Karpas-422 (cell line): ENCODE measurements around the gene ALPL. TPM values are rescaled to one million over a fixed set of nuclear protein-coding genes. Genes with fewer than 3 reads are reported as not detected.

Source experiments
- DNase-seq: peaks from one replicate; pipeline ENCODE4 v3.0.0-alpha.2; 2015
- H2AFZ ChIP-seq: fragments of 200-600 bp; sonication (generic); 2 replicates; pipeline ENCODE4 v1.6.1; 2014; ENCODE audit warnings: antibody characterized with exemption, low read length, mixed read lengths
- H3K27ac ChIP-seq: fragments of 200-600 bp; sonication (generic); 2 replicates; pipeline ENCODE4 v1.5.1; 2014; ENCODE audit warnings: mild to moderate bottlenecking, low read length, moderate library complexity
- H3K27me3 ChIP-seq: fragments of 200-600 bp; sonication (generic); 2 replicates; pipeline ENCODE4 v1.6.1; 2014; ENCODE audit warnings: low read length, mixed read lengths
- H3K36me3 ChIP-seq: fragments of 200-600 bp; sonication (generic); 2 replicates; pipeline ENCODE4 v1.6.1; 2014; ENCODE audit warnings: low read length, mixed read lengths; ENCODE audit not compliant: insufficient read depth
- H3K4me1 ChIP-seq: fragments of 200-600 bp; sonication (generic); 2 replicates; pipeline ENCODE4 v1.6.1; 2014; ENCODE audit warnings: mild to moderate bottlenecking, low read length, mixed read lengths
- H3K4me2 ChIP-seq: fragments of 200-600 bp; sonication (generic); 2 replicates; pipeline ENCODE4 v1.6.1; 2014; ENCODE audit warnings: low read length, low read depth, mild to moderate bottlenecking; ENCODE audit not compliant: poor library complexity, severe bottlenecking
- H3K4me3 ChIP-seq: fragments of 200-600 bp; sonication (generic); 2 replicates; pipeline ENCODE4 v1.5.1; 2014; ENCODE audit warnings: mild to moderate bottlenecking, antibody characterized with exemption, low read length, mixed read lengths
- H3K79me2 ChIP-seq: fragments of 200-600 bp; sonication (generic); 2 replicates; pipeline ENCODE4 v1.6.1; 2014; ENCODE audit warnings: mild to moderate bottlenecking, low read length, mixed read lengths
- H3K9ac ChIP-seq: fragments of 200-600 bp; sonication (generic); 2 replicates; pipeline ENCODE4 v1.6.0; 2014; ENCODE audit warnings: low read length
- H3K9me2 ChIP-seq: fragments of 200-600 bp; sonication (generic), shearing (Covaris generic); replicated peaks from 2 replicates; pipeline ENCODE4 v1.6.0; 2014; ENCODE audit warnings: mild to moderate bottlenecking, low read length, moderate library complexity; ENCODE audit not compliant: insufficient read depth
- H3K9me3 ChIP-seq: fragments of 300-700, 200-600 bp; sonication (generic); 2 replicates; pipeline ENCODE4 v1.6.1; 2014; ENCODE audit warnings: low read length, mixed read lengths
- H4K20me1 ChIP-seq: fragments of 200-600 bp; sonication (generic); 2 replicates; pipeline ENCODE4 v1.6.1; 2014; ENCODE audit warnings: mild to moderate bottlenecking, antibody characterized with exemption, low read length, low read depth; ENCODE audit not compliant: insufficient read depth
- total RNA-seq: library from RNA; depleted of rRNA; stranded (reverse); fragments of >200 nt; shearing (Covaris generic); gene quantifications from 2 replicates; pipeline ENCODE4 v1.2.3, GENCODE V29; 2014; ENCODE audit warnings: low replicate concordance

Gene ALPL
- total RNA-seq, 1 experiment from 2014 or later: not detected

GRCh38 chr1:21569820-21570527, 60.8 kb downstream of the ALPL start:
- Histone ChIP-seq H3K4me2 (no peak overlapping the region), H4K20me1 (no peaks in the 10 kb centered on the region), H3K79me2 (no peaks in the 10 kb centered on the region)

GRCh38 chr1:21570528-21570875, 61.3 kb downstream of the ALPL start:
- DNase-seq: no peak
- H3K27me3 ChIP-seq: no peaks in the 10 kb centered on the region

More at GRCh38 chr1:21569820-21570527, 60.8 kb downstream of the ALPL start:
- Histone ChIP-seq H3K27ac (no peak overlapping the region), H3K9me2 (no peaks in the 10 kb centered on the region), H3K9me3 (no peaks in the 10 kb centered on the region), H3K27me3 (no peaks in the 10 kb centered on the region), H3K36me3 (no peaks in the 10 kb centered on the region), H3K4me3 (no peak overlapping the region), H3K9ac (no peak overlapping the region), H2AFZ (no peak overlapping the region), H3K4me1 (no peaks in the 10 kb centered on the region)
- DNase-seq: no peak

GRCh38 chr1:21570885-21571284, 61.7 kb downstream of the ALPL start:
- Histone ChIP-seq H3K9ac (no peak overlapping the region), H3K36me3 (no peaks in the 10 kb centered on the region), H3K9me3 (no peaks in the 10 kb centered on the region), H3K79me2 (no peaks in the 10 kb centered on the region), H3K27ac (no peak overlapping the region), H2AFZ (no peak overlapping the region), H4K20me1 (no peaks in the 10 kb centered on the region), H3K27me3 (no peaks in the 10 kb centered on the region), H3K4me2 (no peak overlapping the region), H3K9me2 (no peaks in the 10 kb centered on the region), H3K4me3 (no peak overlapping the region), H3K4me1 (no peaks in the 10 kb centered on the region)
- no peak for DNase-seq

More at GRCh38 chr1:21570528-21570875, 61.3 kb downstream of the ALPL start:
- no peak overlapping the region for H2AFZ ChIP-seq
- H3K9ac ChIP-seq: no peak overlapping the region
- H3K4me3 ChIP-seq: no peak overlapping the region
- H3K27ac ChIP-seq: no peak overlapping the region
- no peaks in the 10 kb centered on the region for H3K79me2 ChIP-seq
- H3K9me3 ChIP-seq: no peaks in the 10 kb centered on the region
- H3K9me2 ChIP-seq: no peaks in the 10 kb centered on the region
- H4K20me1 ChIP-seq: no peaks in the 10 kb centered on the region
- H3K4me1 ChIP-seq: no peaks in the 10 kb centered on the region
- no peaks in the 10 kb centered on the region for H3K36me3 ChIP-seq
- H3K4me2 ChIP-seq: no peak overlapping the region

GRCh38 chr1:21572221-21572620, 63.0 kb downstream of the ALPL start:
- H2AFZ ChIP-seq: no peak overlapping the region
- no peak overlapping the region for H3K4me2 ChIP-seq
- H3K9me2 ChIP-seq: no peaks in the 10 kb centered on the region
- no peak overlapping the region for H3K27ac ChIP-seq
- no peaks in the 10 kb centered on the region for H3K79me2 ChIP-seq
- no peaks in the 10 kb centered on the region for H3K9me3 ChIP-seq
- H4K20me1 ChIP-seq: no peaks in the 10 kb centered on the region
- no peak for DNase-seq
- H3K4me1 ChIP-seq: no peaks in the 10 kb centered on the region
- no peaks in the 10 kb centered on the region for H3K36me3 ChIP-seq
- no peaks in the 10 kb centered on the region for H3K27me3 ChIP-seq
- no peak overlapping the region for H3K4me3 ChIP-seq
- no peak overlapping the region for H3K9ac ChIP-seq

DNA sequence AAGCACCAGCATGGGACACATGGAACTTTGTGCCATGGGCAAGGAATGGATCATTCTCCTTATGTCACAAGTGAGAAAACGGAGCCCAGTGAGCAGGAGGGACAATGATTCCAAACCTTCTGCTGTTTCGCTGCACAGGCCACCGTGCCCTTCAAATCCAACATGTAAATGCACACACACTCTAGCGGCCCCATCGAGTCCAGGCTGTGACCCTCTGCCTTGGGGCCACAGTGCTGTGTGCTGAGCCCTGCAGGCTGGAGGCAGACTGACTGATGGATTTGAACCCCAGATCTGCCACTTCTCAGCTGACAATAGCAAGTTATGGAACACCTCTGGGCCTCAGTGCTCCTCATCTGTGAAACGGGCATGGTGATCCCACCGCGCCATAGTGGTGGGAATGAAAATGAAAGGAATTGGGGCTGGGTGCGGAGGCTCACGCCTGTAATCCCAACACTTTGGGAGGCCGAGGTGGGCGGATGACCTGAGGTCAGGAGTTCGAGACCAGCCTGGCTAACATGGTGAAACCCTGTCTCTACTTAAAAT, 63.6 kb downstream of the ALPL start:
- DNase-seq: no peak
- H3K36me3 ChIP-seq: no peaks in the 10 kb centered on the region
- no peaks in the 10 kb centered on the region for H3K9me2 ChIP-seq
- H4K20me1 ChIP-seq: no peaks in the 10 kb centered on the region
- no peak overlapping the region for H3K27ac ChIP-seq
- no peak overlapping the region for H3K4me2 ChIP-seq
- no peak overlapping the region for H3K4me3 ChIP-seq
- H3K9ac ChIP-seq: no peak overlapping the region
- H3K27me3 ChIP-seq: no peaks in the 10 kb centered on the region
- H3K79me2 ChIP-seq: no peaks in the 10 kb centered on the region
- no peak overlapping the region for H2AFZ ChIP-seq
- H3K9me3 ChIP-seq: no peaks in the 10 kb centered on the region
- no peaks in the 10 kb centered on the region for H3K4me1 ChIP-seq

GRCh38 chr1:21573475-21573874, 64.3 kb downstream of the ALPL start:
- H3K4me1 ChIP-seq: no peaks in the 10 kb centered on the region
- H3K4me2 ChIP-seq: no peak overlapping the region
- DNase-seq: no peak
- H3K9me2 ChIP-seq: no peaks in the 10 kb centered on the region
- no peaks in the 10 kb centered on the region for H3K27me3 ChIP-seq
- no peaks in the 10 kb centered on the region for H3K36me3 ChIP-seq
- no peak overlapping the region for H3K4me3 ChIP-seq
- H3K27ac ChIP-seq: no peak overlapping the region
- no peak overlapping the region for H3K9ac ChIP-seq
- no peak overlapping the region for H2AFZ ChIP-seq
- no peaks in the 10 kb centered on the region for H3K9me3 ChIP-seq
- H3K79me2 ChIP-seq: no peaks in the 10 kb centered on the region
- no peaks in the 10 kb centered on the region for H4K20me1 ChIP-seq

- Histone ChIP-seq H3K79me2 (no peaks in the 10 kb centered on the region), H3K27me3 (no peaks in the 10 kb centered on the region), H3K9me2 (no peaks in the 10 kb centered on the region), H3K4me1 (no peaks in the 10 kb centered on the region), H3K4me2 (no peak overlapping the region), H3K9ac (no peak overlapping the region), H3K27ac (no peak overlapping the region), H3K9me3 (no peaks in the 10 kb centered on the region), H3K4me3 (no peak overlapping the region), H4K20me1 (no peaks in the 10 kb centered on the region), H3K36me3 (no peaks in the 10 kb centered on the region), H2AFZ (no peak overlapping the region)
- peak; percentile 86 for DNase-seq
Observed at GRCh38 chr1:21573971-21574465, 64.8 kb downstream of the ALPL start.

GRCh38 chr1:21574466-21575151, 65.4 kb downstream of the ALPL start:
- Histone ChIP-seq H3K79me2 (no peaks in the 10 kb centered on the region), H4K20me1 (no peaks in the 10 kb centered on the region), H3K4me1 (no peaks in the 10 kb centered on the region), H3K4me2 (no peak overlapping the region), H3K27ac (no peak overlapping the region), H3K36me3 (no peaks in the 10 kb centered on the region), H3K9me2 (no peaks in the 10 kb centered on the region), H3K9me3 (no peaks in the 10 kb centered on the region), H3K9ac (no peak overlapping the region), H3K4me3 (no peak overlapping the region), H2AFZ (no peak overlapping the region), H3K27me3 (no peaks in the 10 kb centered on the region)
- DNase-seq: no peak
